NCI-H2227 (cell line): ENCODE results near the gene PACRG.

ENCODE experiments used
- DNase-seq: peaks from one replicate; lab custom pipeline; 2025; ENCODE audit not compliant: unreplicated experiment; lab: John Stamatoyannopoulos, UW

The PACRG gene

DNA sequence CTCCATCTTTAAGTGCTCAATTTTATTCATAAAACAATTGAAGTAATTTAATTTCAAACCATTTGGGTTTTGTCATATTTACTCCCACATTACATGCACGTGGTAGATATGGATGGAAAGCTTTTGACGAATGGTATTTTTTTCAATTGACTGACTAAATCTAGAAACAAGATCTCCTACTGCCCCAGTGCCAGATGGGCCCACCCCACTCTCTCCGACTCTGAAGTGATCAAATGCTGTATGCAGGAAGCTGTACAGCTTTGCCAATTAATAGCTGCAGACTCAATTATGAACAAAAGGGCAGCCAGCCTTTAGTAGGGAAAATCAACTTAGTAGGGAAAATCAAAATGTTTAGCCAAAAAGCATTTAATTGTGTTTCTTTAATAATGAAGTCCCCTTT, 46.2 kb downstream of the PACRG start:
- no peak for DNase-seq

GRCh38 chr6:162777091-162777490, 49.3 kb downstream of the PACRG start:
- no peak for DNase-seq

- no peak for DNase-seq
Observed at GRCh38 chr6:162778603-162779002, 50.8 kb downstream of the PACRG start.

GRCh38 chr6:162785632-162786242, 58.0 kb downstream of the PACRG start:
- DNase-seq = no peak

- no peak for DNase-seq
Observed at GRCh38 chr6:162798546-162799266, 70.9 kb downstream of the PACRG start.

GRCh38 chr6:162814426-162814973, 86.7 kb downstream of the PACRG start:
- DNase-seq = peak; percentile 88

DNA sequence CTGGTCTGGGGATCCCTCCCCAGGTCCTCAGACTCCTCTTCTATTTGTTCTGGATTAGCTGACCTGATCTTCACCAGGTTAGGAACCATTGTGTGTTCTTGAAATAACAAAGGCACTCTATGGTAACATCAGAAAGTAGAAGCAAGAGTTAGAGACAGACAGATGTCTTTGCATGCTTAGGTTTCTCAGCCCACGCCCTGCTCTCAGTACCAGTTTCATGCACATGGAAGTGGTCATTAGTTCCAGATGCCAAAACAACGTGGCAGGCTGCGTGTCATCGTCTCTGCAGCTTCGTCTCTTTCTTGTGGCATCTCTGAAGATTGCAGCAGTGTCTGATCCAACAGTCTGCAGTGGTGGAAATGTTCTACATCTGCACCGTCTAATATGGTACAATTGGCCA, 89.4 kb downstream of the PACRG start:
- DNase-seq = no peak

DNA sequence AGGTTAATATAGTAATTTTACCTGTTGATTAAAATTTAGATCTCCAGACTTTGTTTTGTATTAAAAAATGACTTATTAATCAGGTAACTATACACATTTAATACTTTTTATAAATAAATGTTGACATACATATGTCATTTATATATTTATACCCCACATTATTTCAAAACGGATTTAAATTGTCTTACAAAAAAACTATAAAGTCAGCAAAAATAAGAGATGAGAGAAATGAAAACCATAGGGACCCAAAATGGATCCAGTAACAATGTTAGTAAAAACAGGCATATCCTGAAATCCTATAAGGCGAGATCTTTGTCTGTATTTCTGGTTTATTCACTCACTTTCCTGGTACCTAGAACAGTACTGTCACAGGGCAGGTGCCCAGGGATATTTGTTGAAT, 91.5 kb downstream of the PACRG start:
- no peak for DNase-seq

GRCh38 chr6:162821102-162821501, 93.3 kb downstream of the PACRG start:
- peak; percentile 0 for DNase-seq

DNA sequence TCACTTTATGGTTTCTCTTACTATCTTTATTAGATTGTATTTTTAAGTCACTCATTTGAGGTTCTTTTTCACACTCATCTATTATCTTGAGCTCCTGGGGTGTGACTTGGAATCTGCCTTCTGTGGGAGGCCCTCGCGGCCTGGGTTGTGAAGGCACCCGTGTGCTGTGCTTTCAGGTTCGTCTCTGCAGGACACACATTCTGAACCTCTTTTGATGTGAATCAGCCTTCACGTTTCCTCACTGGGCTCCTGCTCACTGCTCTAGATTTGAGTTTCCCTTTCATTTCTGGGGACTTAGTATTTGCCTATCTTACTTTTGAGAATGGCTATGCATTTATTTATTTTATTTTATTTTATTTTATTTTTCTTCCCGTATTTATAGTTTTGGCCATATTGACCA, 97.8 kb downstream of the PACRG start:
- DNase-seq = no peak

GRCh38 chr6:162829013-162829742, 101.4 kb downstream of the PACRG start:
- no peak for DNase-seq

DNA sequence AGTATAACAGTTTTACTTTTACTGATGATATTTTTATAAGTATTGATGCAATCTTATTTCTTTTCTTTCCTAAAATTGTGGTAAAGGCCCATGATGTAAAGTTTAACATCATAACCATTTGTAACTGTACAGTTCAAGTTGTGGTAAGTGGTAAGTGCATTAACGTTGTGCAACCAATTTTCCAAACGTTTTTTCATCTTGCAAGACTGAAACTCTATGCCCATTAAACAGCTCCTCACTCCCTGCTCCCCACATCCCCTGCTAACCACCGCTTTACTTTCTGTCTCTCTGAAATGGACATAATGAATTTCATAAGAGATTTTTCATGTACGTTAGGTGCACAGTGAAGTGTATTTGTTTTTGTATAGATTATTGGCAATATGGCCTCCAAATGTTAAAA, 106.0 kb downstream of the PACRG start:
- no peak for DNase-seq

- DNase-seq = no peak
Observed at GRCh38 chr6:162845972-162846371, 118.2 kb downstream of the PACRG start.

GRCh38 chr6:162846723-162847122, 118.9 kb downstream of the PACRG start:
- no peak for DNase-seq

- DNase-seq = no peak
Observed at GRCh38 chr6:162849269-162849668, 121.5 kb downstream of the PACRG start.

- DNase-seq = no peak
Observed at GRCh38 chr6:162852192-162852591, 124.4 kb downstream of the PACRG start.

GRCh38 chr6:162852840-162853577, 125.2 kb downstream of the PACRG start:
- no peak for DNase-seq

- no peak for DNase-seq
Observed at GRCh38 chr6:162854228-162854627, 126.5 kb downstream of the PACRG start.

GRCh38 chr6:162854734-162855191, 127.0 kb downstream of the PACRG start:
- DNase-seq = peak; percentile 74

DNA sequence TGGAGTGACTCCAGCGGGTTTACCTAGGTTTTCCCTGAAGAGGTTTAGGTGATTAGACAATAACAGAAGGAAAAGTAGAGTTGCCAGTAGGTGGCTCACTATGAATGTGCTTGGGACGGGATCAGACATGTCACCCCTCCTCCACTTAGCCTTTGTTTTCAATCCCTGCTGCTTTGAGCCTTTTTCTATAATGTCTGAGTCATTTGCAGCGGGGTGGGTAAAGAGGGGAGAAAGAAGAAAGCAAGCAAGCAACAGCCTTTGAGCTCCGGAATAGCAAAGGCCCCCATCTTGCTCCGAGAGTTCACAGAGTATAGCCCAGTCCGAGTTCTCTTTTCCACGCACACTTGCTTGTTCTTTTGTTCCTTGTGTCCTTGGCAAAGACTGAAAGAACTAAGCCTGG, 129.1 kb downstream of the PACRG start:
- peak; percentile 67 for DNase-seq

DNA sequence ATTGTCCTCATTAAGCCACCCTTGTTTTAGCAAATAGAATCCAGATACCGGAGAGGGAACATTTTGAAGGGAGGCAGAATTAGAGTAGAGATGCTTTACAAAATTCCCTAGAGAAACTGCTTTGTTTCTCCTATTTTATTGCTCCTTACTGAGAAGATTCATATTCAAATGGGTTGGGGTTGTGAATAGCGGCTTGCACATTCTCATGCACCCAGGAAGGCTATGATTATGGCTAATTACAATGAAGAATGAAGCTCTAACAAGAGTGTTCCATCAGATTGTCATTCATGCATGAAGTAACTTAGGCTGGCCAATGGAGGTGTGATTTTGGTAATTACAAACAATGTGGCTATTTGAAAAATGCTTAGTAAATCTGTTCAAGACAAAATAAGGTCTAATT, 129.6 kb downstream of the PACRG start:
- no peak for DNase-seq
